Gastrocnemius medialis (tissue), 4 donors: ENCODE results near the gene NAV2.

ENCODE experiments used
- POLR2A ChIP-seq, 2 donors: fragments of 450-650 bp; IDR thresholded peaks; one replicate each; pipeline ENCODE4 v1.6.1; 2017; ENCODE audit warnings: antibody characterized with exemption in 2 of 2, mild to moderate bottlenecking in 2 of 2, moderate library complexity in 2 of 2
- TF ChIP-seq, protein P1 (sequence below), 5 experiments: fragments of 450-650 bp in 3 of 5; fragments of 200-600 bp in 2 of 5; sonication (generic) in 2 of 5; IDR thresholded peaks in 4 of 5; conservative IDR thresholded peaks in 1 of 5; 1 replicate in 4 of 5; 2 replicates in 1 of 5; pipeline ENCODE4 v1.5.1; 2016 to 2019; ENCODE audit warnings: antibody characterized with exemption in 5 of 5, mild to moderate bottlenecking in 3 of 5, moderate library complexity in 3 of 5

DNA sequence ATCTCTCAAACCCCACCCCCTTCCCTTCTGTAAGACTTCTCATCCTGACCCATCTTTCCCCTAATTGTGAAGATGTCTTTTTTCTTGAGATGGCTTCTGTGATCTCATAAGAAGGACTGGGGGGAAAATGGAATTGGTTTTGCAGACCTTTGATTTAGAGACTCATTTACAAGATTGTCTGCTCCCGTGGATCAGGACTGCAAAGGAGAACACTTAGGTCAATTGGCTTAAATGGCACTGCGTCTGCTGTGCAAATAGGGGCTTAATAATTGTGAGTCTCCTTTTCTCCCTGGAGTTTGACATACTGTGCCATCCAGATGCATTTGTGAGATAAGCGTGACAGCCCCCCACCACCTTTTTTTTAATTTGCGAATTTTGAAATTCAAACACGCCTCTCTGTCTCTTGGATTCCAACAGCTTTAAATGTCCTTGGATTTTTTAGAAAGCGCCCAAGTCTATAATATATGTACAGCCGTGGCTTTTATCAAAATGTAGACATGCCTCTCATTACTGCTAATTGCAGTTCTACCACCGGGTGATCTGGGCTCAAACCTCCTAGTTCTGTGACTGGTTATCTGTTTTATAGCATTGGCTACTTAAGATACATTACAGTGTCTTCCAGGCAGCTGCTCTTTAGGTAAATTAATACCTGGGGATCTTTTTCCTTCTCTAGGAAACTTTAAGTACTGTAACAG, 297.7 kb downstream of the NAV2 start:
- TF ChIP-seq, protein P1, sequence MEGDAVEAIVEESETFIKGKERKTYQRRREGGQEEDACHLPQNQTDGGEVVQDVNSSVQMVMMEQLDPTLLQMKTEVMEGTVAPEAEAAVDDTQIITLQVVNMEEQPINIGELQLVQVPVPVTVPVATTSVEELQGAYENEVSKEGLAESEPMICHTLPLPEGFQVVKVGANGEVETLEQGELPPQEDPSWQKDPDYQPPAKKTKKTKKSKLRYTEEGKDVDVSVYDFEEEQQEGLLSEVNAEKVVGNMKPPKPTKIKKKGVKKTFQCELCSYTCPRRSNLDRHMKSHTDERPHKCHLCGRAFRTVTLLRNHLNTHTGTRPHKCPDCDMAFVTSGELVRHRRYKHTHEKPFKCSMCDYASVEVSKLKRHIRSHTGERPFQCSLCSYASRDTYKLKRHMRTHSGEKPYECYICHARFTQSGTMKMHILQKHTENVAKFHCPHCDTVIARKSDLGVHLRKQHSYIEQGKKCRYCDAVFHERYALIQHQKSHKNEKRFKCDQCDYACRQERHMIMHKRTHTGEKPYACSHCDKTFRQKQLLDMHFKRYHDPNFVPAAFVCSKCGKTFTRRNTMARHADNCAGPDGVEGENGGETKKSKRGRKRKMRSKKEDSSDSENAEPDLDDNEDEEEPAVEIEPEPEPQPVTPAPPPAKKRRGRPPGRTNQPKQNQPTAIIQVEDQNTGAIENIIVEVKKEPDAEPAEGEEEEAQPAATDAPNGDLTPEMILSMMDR (IDR thresholded peaks at IDR 0.05 in 4 of 5, conservative IDR thresholded peaks at IDR 0.05 in 1 of 5), result no peak
- TF ChIP-seq POLR2A (IDR thresholded peaks at IDR 0.05), result no peak
